ENCODE results near the gene REST. TPM values are rescaled to one million over a fixed set of nuclear protein-coding genes. Genes with fewer than 3 reads are reported as not detected.

Gene REST
- total RNA-seq, 3 donors from 2014 or later (not counting 1 experiment from before 2014, with no cell fraction given) = 52.1 to 71.3 (median 67.6) TPM

DNA sequence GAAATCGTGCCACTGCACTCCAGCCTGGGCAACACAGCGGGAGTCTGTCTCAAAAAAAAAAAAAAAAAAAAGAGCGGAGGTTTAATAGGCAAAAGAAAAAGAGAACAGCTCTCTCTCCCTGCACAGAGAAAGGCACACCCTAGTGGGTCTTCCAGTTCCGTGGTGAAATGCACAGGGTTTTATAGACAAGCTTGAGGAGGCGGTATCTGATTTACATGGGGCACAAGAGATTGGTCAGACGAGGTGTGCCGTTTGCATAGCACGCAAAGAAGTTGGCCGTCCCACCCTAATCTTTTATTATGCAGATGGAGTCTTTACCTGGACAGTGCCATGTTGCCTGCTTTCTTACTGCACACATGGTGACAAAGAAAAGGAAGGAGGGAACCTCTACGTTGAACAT, 33.5 kb upstream of the REST start:
- no peak for DNase-seq
- Mint-ChIP-seq H3K9me3 (no peaks in the 10 kb centered on the region), H3K27me3 (ENCODE audit: low read depth in 2 of 2) (peaks cover 0 to 6% of the 10 kb centered on the region in 2 donors), H3K4me3 (no peak overlapping the region), H3K27ac (no peak overlapping the region), H3K36me3 (no peaks in the 10 kb centered on the region), H3K4me1 (peaks cover 8 to 12% of the 10 kb centered on the region in 2 donors)
- no peaks in the 10 kb centered on the region for H3K27me3 ChIP-seq (ENCODE audit: control insufficient read depth, insufficient read depth, low read length)
- no peaks in the 10 kb centered on the region for H3K9me3 ChIP-seq (ENCODE audit: control insufficient read depth, insufficient read depth, low read length)
- no peak overlapping the region for H3K4me3 ChIP-seq (ENCODE audit: low read length)
- 94% methylated on average over 9 of the region's 10 CpGs for WGBS (ENCODE audit: insufficient coverage)
- no peak for TF ChIP-seq CTCF (IDR thresholded peaks at IDR 0.05)
- no peak overlapping the region for H3K27ac ChIP-seq (ENCODE audit: low read length)
- peaks cover 7% of the 10 kb centered on the region for H3K4me1 ChIP-seq (ENCODE audit: control insufficient read depth, insufficient read depth, low read length)
- no peaks in the 10 kb centered on the region for H3K36me3 ChIP-seq (ENCODE audit: control insufficient read depth, insufficient read depth, low read length)
- intact Hi-C loops (cut with micrococcal nuclease) = no loop called here
- ATAC-seq = no peak

DNA sequence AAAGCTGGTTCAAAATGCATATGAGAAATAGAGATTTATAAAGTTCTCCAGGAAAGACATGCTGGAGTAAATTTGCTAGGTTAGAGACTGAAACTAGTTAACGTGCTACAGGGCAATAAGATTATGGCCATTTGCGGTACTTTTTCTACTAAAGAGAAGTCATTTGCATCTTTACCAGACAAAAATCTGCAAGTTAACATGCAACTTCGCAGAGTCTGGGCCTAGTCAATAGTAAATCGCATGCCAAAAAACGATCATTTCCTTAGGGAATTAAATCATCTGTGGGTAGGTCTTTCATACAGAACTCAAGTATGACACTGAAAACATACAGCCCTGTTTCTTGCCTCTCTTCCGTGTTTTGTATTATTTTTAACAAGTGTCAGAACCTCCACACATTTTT, 32.8 kb upstream of the REST start:
- no peaks in the 10 kb centered on the region for H3K9me3 Mint-ChIP-seq
- Histone ChIP-seq H3K4me1 (ENCODE audit: control insufficient read depth, insufficient read depth, low read length) (peaks cover 13% of the 10 kb centered on the region), H3K4me3 (ENCODE audit: low read length) (no peak overlapping the region), H3K36me3 (ENCODE audit: control insufficient read depth, insufficient read depth, low read length) (no peaks in the 10 kb centered on the region), H3K27ac (ENCODE audit: low read length) (no peak overlapping the region), H3K27me3 (ENCODE audit: control insufficient read depth, insufficient read depth, low read length) (no peaks in the 10 kb centered on the region), H3K9me3 (ENCODE audit: control insufficient read depth, insufficient read depth, low read length) (no peaks in the 10 kb centered on the region)
- ATAC-seq = no peak
- WGBS (ENCODE audit: insufficient coverage) = 89% methylated on average over 5 of the region's 6 CpGs
- H3K4me1 Mint-ChIP-seq = peaks cover 9 to 17% of the 10 kb centered on the region in 2 donors
- TF ChIP-seq CTCF (IDR thresholded peaks at IDR 0.05) = no peak
- no peak for DNase-seq
- H3K27me3 Mint-ChIP-seq (ENCODE audit: low read depth in 2 of 2) = peaks cover 0 to 6% of the 10 kb centered on the region in 2 donors
- intact Hi-C loops (cut with micrococcal nuclease) = no loop called here
- no peak overlapping the region for H3K27ac Mint-ChIP-seq
- H3K4me3 Mint-ChIP-seq = no peak overlapping the region
- H3K36me3 Mint-ChIP-seq = no peaks in the 10 kb centered on the region

- WGBS (ENCODE audit: insufficient coverage) = 86% methylated on average over 3 of the region's 4 CpGs
- Mint-ChIP-seq H3K27me3 (ENCODE audit: low read depth in 2 of 2) (peaks cover 0 to 3% of the 10 kb centered on the region in 2 donors), H3K4me3 (no peak overlapping the region), H3K27ac (no peak overlapping the region), H3K9me3 (no peaks in the 10 kb centered on the region), H3K36me3 (no peaks in the 10 kb centered on the region), H3K4me1 (peaks cover 9 to 18% of the 10 kb centered on the region in 2 donors)
- no peak overlapping the region for H3K27ac ChIP-seq (ENCODE audit: low read length)
- intact Hi-C loops (cut with micrococcal nuclease) = no loop called here
- peaks cover 16% of the 10 kb centered on the region for H3K4me1 ChIP-seq (ENCODE audit: control insufficient read depth, insufficient read depth, low read length)
- H3K27me3 ChIP-seq (ENCODE audit: control insufficient read depth, insufficient read depth, low read length) = no peaks in the 10 kb centered on the region
- H3K9me3 ChIP-seq (ENCODE audit: control insufficient read depth, insufficient read depth, low read length) = no peaks in the 10 kb centered on the region
- DNase-seq (no peak), ATAC-seq (no peak)
- no peak for TF ChIP-seq CTCF (IDR thresholded peaks at IDR 0.05)
- no peaks in the 10 kb centered on the region for H3K36me3 ChIP-seq (ENCODE audit: control insufficient read depth, insufficient read depth, low read length)
- H3K4me3 ChIP-seq (ENCODE audit: low read length) = no peak overlapping the region
Measured at GRCh38 chr4:56876264-56876663, 31.4 kb upstream of the REST start.

DNA sequence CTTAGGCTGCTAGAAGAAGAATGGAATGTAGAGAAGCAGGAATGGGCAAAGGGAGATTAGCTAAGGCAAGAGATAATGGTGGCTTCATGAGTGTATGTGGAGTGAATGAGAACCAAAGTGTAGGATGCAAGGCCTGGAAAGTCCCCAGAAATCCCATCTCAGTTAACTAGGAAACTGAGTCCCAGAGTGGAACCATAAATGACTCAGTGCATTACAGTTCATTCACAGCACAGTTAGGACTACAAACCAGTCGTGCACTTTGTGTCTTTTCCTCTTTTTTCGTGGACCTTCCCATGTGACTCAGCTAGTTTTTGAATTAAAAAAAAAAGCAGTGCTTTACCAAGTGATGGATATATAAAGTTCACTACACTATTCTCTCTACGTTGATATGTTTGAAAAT, 27.7 kb upstream of the REST start:
- Mint-ChIP-seq H3K36me3 (no peaks in the 10 kb centered on the region), H3K9me3 (no peaks in the 10 kb centered on the region), H3K27ac (no peak overlapping the region), H3K27me3 (ENCODE audit: low read depth in 2 of 2) (peaks cover 0 to 2% of the 10 kb centered on the region in 2 donors), H3K4me1 (peaks cover 9 to 12% of the 10 kb centered on the region in 2 donors), H3K4me3 (no peak overlapping the region)
- 32% methylated on average over 2 of the region's 3 CpGs for WGBS (ENCODE audit: insufficient coverage)
- ATAC-seq (no peak), DNase-seq (no peak)
- Histone ChIP-seq H3K4me3 (ENCODE audit: low read length) (no peak overlapping the region), H3K36me3 (ENCODE audit: control insufficient read depth, insufficient read depth, low read length) (no peaks in the 10 kb centered on the region), H3K27me3 (ENCODE audit: control insufficient read depth, insufficient read depth, low read length) (no peaks in the 10 kb centered on the region), H3K27ac (ENCODE audit: low read length) (no peak overlapping the region), H3K9me3 (ENCODE audit: control insufficient read depth, insufficient read depth, low read length) (no peaks in the 10 kb centered on the region), H3K4me1 (ENCODE audit: control insufficient read depth, insufficient read depth, low read length) (peaks cover 11% of the 10 kb centered on the region)
- intact Hi-C loops (cut with micrococcal nuclease) = no loop called here
- no peak for TF ChIP-seq CTCF (IDR thresholded peaks at IDR 0.05)
